ENCODE results near the gene EIF5A2. TPM values are rescaled to one million over a fixed set of nuclear protein-coding genes. Genes with fewer than 3 reads are reported as not detected.
A peak's percentile ranks its signal among the peaks of the same experiment; 100 is the strongest.
"Not testable (repeated sequence)": the region's sequence is repeated elsewhere in the genome, so short reads cannot be mapped to it uniquely, and the experiment has no call there.

Gene EIF5A2
- total RNA-seq, 1 donor from 2014 or later = 8.8 TPM

DNA sequence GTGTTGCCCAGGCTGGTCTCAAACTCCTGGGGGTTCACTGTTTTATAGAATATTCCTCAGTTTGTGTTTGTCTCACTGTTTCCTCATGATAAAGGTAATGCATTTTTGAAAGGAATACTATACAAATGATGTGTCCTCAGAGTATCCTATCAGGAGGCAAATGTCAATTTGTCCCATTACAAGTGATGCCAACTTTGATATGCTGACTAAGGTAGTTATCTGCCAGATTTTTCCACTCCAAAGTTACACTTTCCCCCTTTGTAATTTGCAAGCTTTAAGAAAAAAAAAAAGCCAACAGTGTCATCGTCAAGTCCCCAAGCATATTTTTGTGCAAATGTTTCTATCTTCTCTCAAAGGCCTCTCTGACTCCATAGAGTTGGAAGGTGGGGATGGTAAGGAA lies 9.0 kb downstream of the EIF5A2 start:
- intact Hi-C loops (cut with DNase I) = no loop called here
- DNase-seq (ENCODE audit: missing footprints) = no peak
- ATAC-seq = no peak

- DNase-seq (ENCODE audit: missing footprints) (no peak), ATAC-seq (no peak)
- intact Hi-C loops (cut with DNase I) = no loop called here
Observed at GRCh38 chr3:170897978-170898377, 10.5 kb downstream of the EIF5A2 start.

DNA sequence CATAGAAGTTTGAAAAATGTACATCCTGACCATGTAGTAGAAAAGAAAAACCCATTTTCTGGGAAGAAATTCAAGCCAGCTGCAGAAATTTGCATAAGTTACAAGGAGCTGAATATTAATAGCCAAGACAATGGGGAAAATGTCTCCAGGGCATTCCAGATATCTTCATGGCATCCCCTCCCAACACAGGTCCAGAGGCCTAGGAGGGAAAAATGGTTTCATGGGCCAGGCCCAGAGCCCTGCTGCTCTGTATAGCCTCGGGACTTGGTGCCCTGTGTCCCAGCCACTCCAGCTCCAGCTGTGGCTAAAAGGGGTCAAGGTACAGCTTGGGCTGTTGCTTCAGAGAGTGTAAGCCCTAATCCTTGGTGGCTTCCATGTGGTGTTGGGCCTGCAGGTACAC lies 11.2 kb downstream of the EIF5A2 start:
- DNase-seq (ENCODE audit: missing footprints); intact Hi-C loops (cut with DNase I); ATAC-seq: not testable (repeated sequence)

DNA sequence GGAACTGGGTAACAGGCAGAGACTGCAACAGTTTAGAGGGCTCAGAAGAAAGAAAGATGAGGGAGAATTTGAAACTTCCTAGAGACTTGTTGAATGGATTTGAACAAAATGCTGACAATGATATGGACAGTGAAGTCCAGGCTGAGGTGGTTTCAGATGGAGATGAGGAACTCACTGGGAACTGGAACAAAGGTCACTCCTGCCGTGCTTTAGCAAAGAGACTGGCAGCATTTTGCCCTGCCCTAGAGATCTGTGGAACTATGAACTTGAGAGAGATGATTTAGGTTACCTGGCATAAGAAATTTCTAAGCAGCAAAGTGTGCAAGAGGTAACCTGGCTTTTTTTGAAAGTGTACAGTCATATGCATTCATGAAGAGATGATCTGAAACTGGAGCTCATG lies 11.7 kb downstream of the EIF5A2 start:
- ATAC-seq (no peak), DNase-seq (ENCODE audit: missing footprints) (no peak)
- intact Hi-C loops (cut with DNase I) = no loop called here

DNA sequence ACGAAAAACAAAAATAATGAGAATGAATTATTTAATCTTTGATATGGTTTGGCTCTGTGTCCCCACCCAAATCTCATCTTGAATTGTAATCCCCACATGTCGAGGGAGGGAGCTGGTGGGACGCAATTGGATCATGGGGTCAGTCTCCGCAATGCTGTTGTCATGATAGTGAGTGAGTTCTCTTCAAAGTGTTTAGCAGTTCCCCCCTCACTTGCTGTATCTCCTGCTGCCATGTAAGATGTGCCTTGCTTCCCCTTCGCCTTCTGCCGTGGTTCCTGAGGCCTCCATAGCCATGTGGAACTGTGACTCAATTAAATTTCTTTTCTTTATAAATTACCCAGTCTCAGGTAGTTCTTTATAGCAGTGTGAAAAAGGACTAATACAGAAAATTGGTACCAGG lies 12.1 kb downstream of the EIF5A2 start:
- ATAC-seq; DNase-seq (ENCODE audit: missing footprints); intact Hi-C loops (cut with DNase I): not testable (repeated sequence)

DNA sequence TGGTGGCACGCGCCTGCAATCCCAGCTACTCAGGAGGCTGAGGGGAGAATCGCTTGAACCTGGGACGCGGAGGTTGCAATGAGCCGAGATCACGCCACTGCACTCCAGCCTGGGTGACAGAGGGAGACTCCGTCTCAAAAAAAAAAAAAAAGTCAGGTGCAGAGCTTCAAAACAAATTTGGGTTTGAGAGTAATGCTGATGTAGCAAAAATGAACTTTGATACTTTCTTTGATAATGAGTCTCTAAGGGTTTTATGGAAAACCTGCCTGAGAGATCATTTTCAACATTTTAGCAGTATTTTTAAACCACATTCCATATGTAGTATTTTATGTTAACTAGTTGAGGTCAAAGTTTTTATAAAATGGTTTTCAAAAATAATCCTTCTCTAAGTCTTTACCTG lies 14.5 kb downstream of the EIF5A2 start:
- no peak for DNase-seq (ENCODE audit: missing footprints)
- no peak for ATAC-seq
- intact Hi-C loops (cut with DNase I) = no loop called here

DNA sequence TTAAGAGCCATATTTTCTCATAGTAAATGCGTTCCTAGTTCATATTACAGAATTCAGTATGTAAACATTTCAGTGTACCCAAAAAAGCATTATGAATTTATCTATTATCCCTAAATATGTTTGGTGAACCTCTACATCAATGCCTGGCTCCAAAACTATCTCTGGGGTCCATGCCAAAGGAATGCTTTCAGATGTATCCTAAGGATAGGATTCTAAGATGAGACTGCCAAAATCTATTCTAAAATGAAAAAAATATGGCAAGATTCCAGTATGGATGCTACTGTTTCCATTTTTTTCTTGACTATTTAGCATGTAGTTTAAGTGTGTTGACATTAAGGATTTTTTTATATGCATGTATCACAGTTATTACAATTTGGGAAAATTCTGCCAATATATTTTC lies 18.8 kb downstream of the EIF5A2 start:
- intact Hi-C loops (cut with DNase I) = no loop called here
- no peak for DNase-seq (ENCODE audit: missing footprints)
- no peak for ATAC-seq

DNA sequence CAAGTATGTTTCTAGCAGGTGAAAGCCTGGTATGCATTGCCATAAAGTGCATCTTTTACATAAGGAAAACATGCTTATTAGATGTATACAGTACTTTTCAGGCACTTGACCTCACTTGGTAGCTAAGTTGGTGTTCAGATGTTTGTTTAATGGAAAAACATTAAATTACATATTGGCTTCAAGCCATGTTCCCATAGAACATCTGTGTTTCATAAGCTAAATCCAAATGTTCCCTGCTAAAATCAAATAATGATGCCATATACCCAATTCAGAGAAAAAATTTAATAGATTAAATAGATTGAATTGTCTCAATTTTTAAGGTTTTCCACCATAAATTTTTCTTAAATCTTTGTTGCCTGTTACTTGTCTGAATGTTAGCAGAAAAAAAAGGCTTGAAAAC lies 19.3 kb downstream of the EIF5A2 start:
- DNase-seq (ENCODE audit: missing footprints) = no peak
- no peak for ATAC-seq
- intact Hi-C loops (cut with DNase I) = no loop called here

GRCh38 chr3:170884109-170884930 lies 24.1 kb downstream of the EIF5A2 start:
- intact Hi-C loops (cut with DNase I); ATAC-seq; DNase-seq (ENCODE audit: missing footprints): not testable (repeated sequence)

GRCh38 chr3:170878688-170879087 lies 29.7 kb downstream of the EIF5A2 start:
- ATAC-seq; DNase-seq (ENCODE audit: missing footprints); intact Hi-C loops (cut with DNase I): not testable (repeated sequence)

DNA sequence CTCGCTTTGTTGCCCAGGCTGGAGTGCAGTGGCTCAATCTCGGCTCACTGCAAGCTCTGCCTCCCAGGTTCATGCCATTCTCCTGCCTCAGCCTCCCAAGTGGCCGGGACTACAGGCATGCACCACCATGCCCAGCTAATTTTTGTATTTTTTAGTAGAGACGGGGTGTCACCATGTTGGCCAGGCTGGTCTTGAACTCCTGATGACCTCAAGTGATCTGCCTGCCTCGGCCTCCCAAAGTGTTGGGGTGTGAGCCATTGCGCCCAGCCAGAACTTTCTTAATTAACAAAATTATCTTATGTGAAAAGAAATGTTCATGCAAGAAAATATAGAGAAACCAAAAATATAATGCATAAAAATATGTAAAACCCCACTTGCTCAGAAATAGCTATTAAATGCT lies 31.1 kb downstream of the EIF5A2 start:
- intact Hi-C loops (cut with DNase I); ATAC-seq: not testable (repeated sequence)

GRCh38 chr3:170876537-170876936 lies 31.9 kb downstream of the EIF5A2 start:
- DNase-seq (ENCODE audit: missing footprints) = no peak
- ATAC-seq = no peak
- intact Hi-C loops (cut with DNase I) = no loop called here

More for the DNA sequence above, 31.1 kb downstream of the EIF5A2 start:
- not testable (repeated sequence) for DNase-seq (ENCODE audit: missing footprints)

GRCh38 chr3:170869645-170870593 lies 38.5 kb downstream of the EIF5A2 start, which contains the start of gene RPL22L1:
Gene RPL22L1 (minus strand): TSS chr3:170870195. CDS start chr3:170870167, 28 bp downstream.
- peak; percentile 98 for DNase-seq (ENCODE audit: missing footprints)
- ATAC-seq = peak; percentile 98
- intact Hi-C loops (cut with DNase I) = loop anchor here (1.0 kb wide), 1 partner anchor 38 kb away; the partner anchor contains the start of gene EIF5A2

- ATAC-seq (no peak), DNase-seq (ENCODE audit: missing footprints) (no peak)
- intact Hi-C loops (cut with DNase I) = no loop called here
Observed at GRCh38 chr3:170869239-170869590, 39.2 kb downstream of the EIF5A2 start.

DNA sequence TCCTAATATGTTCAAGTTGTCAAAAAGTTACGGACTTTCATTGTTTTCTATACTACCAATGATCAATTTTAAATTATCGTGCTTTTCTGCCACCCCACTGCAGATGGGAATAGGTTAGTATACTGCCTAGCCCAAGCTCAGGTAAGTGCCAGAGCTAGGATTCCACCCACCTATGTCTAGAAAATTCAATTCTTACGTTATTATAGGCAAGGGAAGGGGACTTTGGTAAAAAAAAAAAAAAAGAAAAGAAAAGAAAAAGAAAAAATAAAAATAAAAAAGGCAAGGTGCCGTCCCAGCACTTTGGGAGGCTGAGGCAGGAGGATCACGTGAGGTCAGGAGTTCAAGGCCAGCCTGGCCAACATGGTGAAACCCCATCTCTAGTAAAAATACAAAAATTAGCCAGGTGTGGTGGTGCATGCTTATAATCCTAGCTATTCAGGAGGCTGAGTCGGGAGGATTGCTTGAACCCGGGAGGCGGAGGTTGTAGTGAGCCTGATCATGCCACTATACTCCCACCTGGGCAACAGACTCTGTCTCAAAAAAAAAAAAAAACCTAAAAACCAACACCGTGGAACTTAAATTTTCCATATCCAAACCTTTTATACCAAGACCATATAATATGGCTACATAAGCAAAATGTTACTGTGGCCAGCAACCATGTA lies 39.7 kb downstream of the EIF5A2 start:
- ATAC-seq = no peak
- intact Hi-C loops (cut with DNase I) = no loop called here
- DNase-seq (ENCODE audit: missing footprints) = no peak

DNA sequence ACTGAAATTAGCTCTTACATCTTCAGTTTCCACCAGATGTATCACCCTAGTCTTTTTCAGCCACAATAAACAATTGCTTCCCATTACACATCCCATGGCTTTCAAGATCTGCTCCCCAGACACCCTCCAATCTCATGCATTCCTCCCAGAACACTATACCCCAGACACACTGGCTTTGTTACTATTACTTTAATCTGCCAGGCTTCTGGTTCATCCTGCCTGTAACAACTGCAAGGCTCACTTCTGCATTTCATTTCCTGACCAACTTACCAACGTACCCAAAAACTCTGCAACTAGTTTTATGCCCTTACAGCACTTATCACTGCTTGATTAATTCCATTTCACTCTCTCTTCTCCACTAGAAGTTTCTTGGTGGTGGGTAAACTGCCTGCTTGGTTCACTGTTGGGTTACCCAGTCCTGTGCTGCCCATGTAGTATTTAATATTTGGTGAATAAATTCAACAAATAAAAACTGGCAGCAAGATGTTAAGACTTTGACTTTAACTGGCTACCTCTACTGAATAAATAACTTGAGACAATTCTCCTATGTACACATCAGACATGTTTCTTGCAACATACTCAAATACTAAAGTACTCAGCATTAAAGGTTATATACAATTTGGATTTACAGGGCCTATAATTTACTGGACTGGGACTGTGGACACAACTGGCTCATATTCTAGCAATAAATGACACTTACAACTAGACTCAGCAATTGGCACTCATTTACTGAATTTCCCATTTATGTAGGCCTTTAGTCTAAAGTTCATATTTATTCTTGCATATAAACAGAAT lies 41.1 kb downstream of the EIF5A2 start:
- ATAC-seq (no peak), DNase-seq (ENCODE audit: missing footprints) (no peak)
- intact Hi-C loops (cut with DNase I) = no loop called here

DNA sequence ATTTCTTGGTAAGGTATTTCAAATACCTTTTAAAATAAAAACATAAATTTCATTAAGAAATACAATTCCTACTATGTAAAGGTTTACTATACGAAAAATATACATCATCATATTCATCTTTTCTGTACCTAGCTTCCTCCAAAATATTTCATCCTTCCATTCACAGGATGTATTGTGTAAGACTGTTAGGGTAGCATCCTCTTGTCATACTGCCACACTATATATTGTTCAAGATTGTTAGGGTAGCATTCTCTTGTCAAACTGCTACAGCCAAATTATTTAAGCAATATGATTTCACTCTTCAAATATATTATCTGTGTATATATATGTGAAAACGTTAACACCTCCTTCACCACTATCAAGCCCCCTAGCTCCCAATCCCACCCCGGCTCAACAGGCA lies 41.9 kb downstream of the EIF5A2 start:
- ATAC-seq = no peak
- intact Hi-C loops (cut with DNase I) = no loop called here
- no peak for DNase-seq (ENCODE audit: missing footprints)

Measured in Right ventricle myocardium inferior (tissue), 1 donor.